NB4 (cell line): ENCODE data around the gene CADPS2.

ENCODE experiments used
- DNase-seq: peaks from one replicate; pipeline ENCODE4 v3.0.0; 2010; ENCODE audit warnings: low read depth
- H3K4me3 ChIP-seq: one replicate; pipeline ENCODE4 v1.5.1; 2011; ENCODE audit warnings: mild to moderate bottlenecking, low read depth, low read length, moderate library complexity
- MYC ChIP-seq: IDR thresholded peaks from 2 replicates; pipeline ENCODE4 v1.6.1; 2011; ENCODE audit warnings: low read depth, low read length
- POLR2A ChIP-seq: IDR thresholded peaks from 2 replicates; pipeline ENCODE4 v1.6.1; 2011; ENCODE audit warnings: mild to moderate bottlenecking; ENCODE audit not compliant: insufficient read length; ENCODE audit errors: extremely low read depth
- TF ChIP-seq, protein P1 (sequence below): IDR thresholded peaks from 2 replicates; pipeline ENCODE4 v1.6.1; 2011; ENCODE audit warnings: low read depth, low read length
- TF ChIP-seq, protein P2 (sequence below): IDR thresholded peaks from one replicate; pipeline ENCODE4 v1.5.1; 2012; ENCODE audit warnings: low read depth, low read length

The CADPS2 gene

DNA sequence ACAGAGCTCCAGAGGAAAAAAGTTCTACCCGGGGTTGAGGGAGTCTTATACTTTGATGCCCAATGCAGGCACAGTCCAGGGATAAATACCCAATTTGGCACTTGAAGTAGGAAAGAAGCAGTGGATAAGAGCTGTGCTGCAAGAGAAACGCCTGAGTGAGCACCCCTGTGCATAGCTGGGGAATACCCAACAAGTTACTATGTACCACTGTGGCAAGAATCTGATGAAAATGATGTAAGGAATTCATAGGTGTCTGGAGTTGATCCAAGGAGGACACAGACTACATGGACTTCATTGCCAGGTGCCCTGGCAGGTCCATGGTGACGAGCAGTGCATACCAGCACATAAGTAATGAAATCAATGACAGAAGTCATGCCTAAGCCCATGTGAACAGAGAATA lies 398.0 kb downstream of the CADPS2 start:
- DNase-seq, result no peak
- no peak for TF ChIP-seq MYC
- TF ChIP-seq, protein P1, sequence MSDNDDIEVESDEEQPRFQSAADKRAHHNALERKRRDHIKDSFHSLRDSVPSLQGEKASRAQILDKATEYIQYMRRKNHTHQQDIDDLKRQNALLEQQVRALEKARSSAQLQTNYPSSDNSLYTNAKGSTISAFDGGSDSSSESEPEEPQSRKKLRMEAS, result no peak
- TF ChIP-seq, protein P2, sequence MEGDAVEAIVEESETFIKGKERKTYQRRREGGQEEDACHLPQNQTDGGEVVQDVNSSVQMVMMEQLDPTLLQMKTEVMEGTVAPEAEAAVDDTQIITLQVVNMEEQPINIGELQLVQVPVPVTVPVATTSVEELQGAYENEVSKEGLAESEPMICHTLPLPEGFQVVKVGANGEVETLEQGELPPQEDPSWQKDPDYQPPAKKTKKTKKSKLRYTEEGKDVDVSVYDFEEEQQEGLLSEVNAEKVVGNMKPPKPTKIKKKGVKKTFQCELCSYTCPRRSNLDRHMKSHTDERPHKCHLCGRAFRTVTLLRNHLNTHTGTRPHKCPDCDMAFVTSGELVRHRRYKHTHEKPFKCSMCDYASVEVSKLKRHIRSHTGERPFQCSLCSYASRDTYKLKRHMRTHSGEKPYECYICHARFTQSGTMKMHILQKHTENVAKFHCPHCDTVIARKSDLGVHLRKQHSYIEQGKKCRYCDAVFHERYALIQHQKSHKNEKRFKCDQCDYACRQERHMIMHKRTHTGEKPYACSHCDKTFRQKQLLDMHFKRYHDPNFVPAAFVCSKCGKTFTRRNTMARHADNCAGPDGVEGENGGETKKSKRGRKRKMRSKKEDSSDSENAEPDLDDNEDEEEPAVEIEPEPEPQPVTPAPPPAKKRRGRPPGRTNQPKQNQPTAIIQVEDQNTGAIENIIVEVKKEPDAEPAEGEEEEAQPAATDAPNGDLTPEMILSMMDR, result no peak
- TF ChIP-seq POLR2A, result no peak
- no peak overlapping the region for H3K4me3 ChIP-seq

GRCh38 chr7:122487131-122487530 lies 399.1 kb downstream of the CADPS2 start:
- H3K4me3 ChIP-seq, result no peak overlapping the region
- TF ChIP-seq, protein P1, result no peak
- TF ChIP-seq, protein P2, result no peak
- TF ChIP-seq POLR2A (no peak), MYC (no peak)
- DNase-seq, result no peak

- TF ChIP-seq MYC (no peak), POLR2A (no peak)
- TF ChIP-seq, protein P2, result no peak
- TF ChIP-seq, protein P1, result no peak
- H3K4me3 ChIP-seq, result no peak overlapping the region
- no peak for DNase-seq
Measured at GRCh38 chr7:122485856-122486255, 400.4 kb downstream of the CADPS2 start.

DNA sequence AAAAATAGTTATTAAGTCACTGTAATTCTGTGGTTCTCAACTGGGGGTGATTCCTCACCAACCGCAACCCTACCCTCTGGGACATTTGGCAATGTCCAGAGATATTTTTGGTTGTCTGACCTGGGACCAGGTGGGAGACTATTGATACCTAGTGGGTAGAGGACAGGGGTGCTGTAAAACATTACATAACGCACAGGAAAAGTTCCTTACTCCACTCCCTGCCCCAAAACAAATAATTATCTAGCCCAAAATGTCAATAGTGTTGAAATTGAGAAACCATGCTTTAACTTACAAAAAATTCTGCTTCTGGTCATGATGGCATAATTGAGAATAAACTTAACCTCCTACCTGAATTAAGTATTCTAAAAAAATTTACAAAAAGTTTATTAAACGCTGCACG lies 404.0 kb downstream of the CADPS2 start:
- TF ChIP-seq, protein P1, result no peak
- TF ChIP-seq, protein P2, result no peak
- TF ChIP-seq MYC, result no peak
- no peak for TF ChIP-seq POLR2A
- H3K4me3 ChIP-seq, result no peak overlapping the region
- DNase-seq, result no peak

GRCh38 chr7:122470859-122471258 lies 415.4 kb downstream of the CADPS2 start:
- no peak for DNase-seq
- no peak for TF ChIP-seq POLR2A
- no peak for TF ChIP-seq MYC
- TF ChIP-seq, protein P2, result no peak
- TF ChIP-seq, protein P1, result no peak
- no peak overlapping the region for H3K4me3 ChIP-seq

GRCh38 chr7:122468945-122469344 lies 417.3 kb downstream of the CADPS2 start:
- TF ChIP-seq POLR2A (no peak), MYC (no peak)
- TF ChIP-seq, protein P2, result no peak
- TF ChIP-seq, protein P1, result no peak
- DNase-seq, result no peak

More at GRCh38 chr7:122468945-122469344, 417.3 kb downstream of the CADPS2 start:
- H3K4me3 ChIP-seq, result no peak overlapping the region
